Gastrocnemius medialis (tissue), 4 donors: Measurements from ENCODE around the gene SH3BP1. TPM values are rescaled to one million over a fixed set of nuclear protein-coding genes. Genes with fewer than 3 reads are reported as not detected.

ENCODE experiments used
- ATAC-seq, 2 donors: fragments of 150-250 bp; one replicate each; pipeline ENCODE4 v1.9.1; 2016
- DNase-seq, 2 donors: peaks; one replicate each; pipeline ENCODE4 v3.0.0-alpha.2; 2019
- H3K27ac ChIP-seq, 4 donors: fragments of 200-600 bp; sonication (generic); 1 replicate in 1 of 4; 2 replicates in 3 of 4; pipeline ENCODE4 v1.5.1; 2016 to 2018; ENCODE audit warnings: mild to moderate bottlenecking in 2 of 4, moderate library complexity in 1 of 4
- H3K27me3 ChIP-seq, 3 donors: fragments of 200-600 bp; sonication (generic) in 2 of 3; 1 replicate in 1 of 3; 2 replicates in 2 of 3; pipeline versions ENCODE4 v1.5.1 to v1.6.0; 2016 to 2019; ENCODE audit warnings: mild to moderate bottlenecking in 1 of 3, moderate library complexity in 1 of 3
- H3K36me3 ChIP-seq, 2 donors: fragments of 200-600 bp; sonication (generic) in 1 of 2; one replicate each; pipeline ENCODE4 v1.5.1; 2017 to 2018
- H3K4me1 ChIP-seq, 2 donors: fragments of 200-600 bp; sonication (generic) in 1 of 2; one replicate each; pipeline ENCODE4 v1.5.1; 2016 to 2017; ENCODE audit warnings: mild to moderate bottlenecking in 2 of 2
- H3K4me3 ChIP-seq, 4 donors: fragments of 200-600 bp; sonication (generic) in 3 of 4; 1 replicate in 1 of 4; 2 replicates in 3 of 4; pipeline ENCODE4 v1.5.1; 2016 to 2019; ENCODE audit warnings: mild to moderate bottlenecking in 2 of 4
- H3K9me3 ChIP-seq, 3 donors: fragments of 200-600 bp; sonication (generic) in 2 of 3; 1 replicate in 1 of 3; 2 replicates in 2 of 3; pipeline ENCODE4 v1.5.1; 2016 to 2019
- POLR2A ChIP-seq, 2 donors: fragments of 450-650 bp; IDR thresholded peaks; one replicate each; pipeline ENCODE4 v1.6.1; 2017; ENCODE audit warnings: antibody characterized with exemption in 2 of 2, mild to moderate bottlenecking in 2 of 2, moderate library complexity in 2 of 2
- in situ Hi-C, 4 donors: fragments of 200-750 bp; cut with MboI; loops; one replicate each; pipeline versions ENCODE4 v1.15.0 to v1.8.0; 2017; ENCODE audit warnings: low sequenced_read_pairs in 4 of 4
- intact Hi-C: fragments of 100-400 bp; cut with DNase I; formaldehyde crosslinking; loops from one replicate; pipeline ENCODE4 v1.15.1; 2023; ENCODE audit warnings: low total_unique reads
- total RNA-seq, 4 donors: library from RNA; depleted of rRNA; stranded (reverse); fragments of >200 nt; gene quantifications; one replicate each; pipeline versions ENCODE4 v1.1.0 to v1.2.3, GENCODE V29; 2016
- TF ChIP-seq, protein P1 (sequence below), 5 experiments: fragments of 450-650 bp in 3 of 5; fragments of 200-600 bp in 2 of 5; sonication (generic) in 2 of 5; IDR thresholded peaks in 4 of 5; conservative IDR thresholded peaks in 1 of 5; 1 replicate in 4 of 5; 2 replicates in 1 of 5; pipeline ENCODE4 v1.5.1; 2016 to 2019; ENCODE audit warnings: antibody characterized with exemption in 5 of 5, mild to moderate bottlenecking in 3 of 5, moderate library complexity in 3 of 5

SH3BP1 gene
- total RNA-seq, 4 donors from 2014 or later: 1.1 to 1.8 (median 1.6) TPM; not detected in 1

DNA sequence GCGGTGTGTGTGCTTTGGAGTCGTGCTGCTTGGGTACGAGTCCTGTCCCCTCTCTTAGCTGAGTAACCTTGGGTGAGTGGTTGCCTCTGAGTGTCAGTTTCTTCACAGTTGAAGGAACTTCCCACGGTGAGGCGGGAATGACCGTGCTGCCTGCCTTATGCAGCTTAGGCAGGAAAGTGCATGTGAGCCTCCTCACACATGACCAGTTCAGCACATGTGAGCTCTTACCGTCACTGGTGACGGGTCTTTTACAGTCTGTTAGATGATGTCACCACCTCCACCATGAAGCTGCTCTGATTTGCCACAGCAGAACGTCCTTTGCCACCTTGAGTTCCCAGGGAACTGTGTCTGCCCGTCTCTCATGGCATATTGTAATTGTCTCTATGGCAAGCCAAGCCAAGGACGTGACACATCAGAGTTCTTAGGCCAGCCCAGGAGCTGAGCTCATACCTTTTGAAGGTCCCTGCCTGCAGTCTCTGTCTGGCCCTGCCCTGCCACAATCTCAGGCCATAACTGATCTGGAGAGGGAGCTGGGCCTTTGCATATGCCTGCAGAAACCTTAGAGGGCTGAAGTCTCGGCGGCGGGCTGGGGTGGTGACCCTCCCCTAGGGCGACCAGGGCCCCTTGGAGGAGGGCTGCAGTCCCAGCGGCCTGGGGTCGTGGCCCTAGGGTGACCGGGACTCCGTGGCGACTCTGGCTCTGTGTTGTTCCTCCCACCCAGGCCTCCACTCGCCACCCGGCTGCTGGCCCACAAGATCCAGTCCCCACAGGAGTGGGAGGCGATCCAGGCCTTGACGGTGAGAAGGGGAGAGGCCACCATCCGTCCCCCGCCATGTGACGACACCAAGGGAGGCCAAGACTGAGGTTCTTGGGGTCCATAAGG lies 23.0 kb upstream of the SH3BP1 start:
- Histone ChIP-seq H3K36me3 (peaks cover 0 to 69% of the 10 kb centered on the region in 2 donors), H3K4me3 (no peak overlapping the region), H3K27ac (no peak overlapping the region), H3K27me3 (no peaks in the 10 kb centered on the region), H3K9me3 (no peaks in the 10 kb centered on the region), H3K4me1 (peaks cover under 1 to 5% of the 10 kb centered on the region in 2 donors)
- no peak for ATAC-seq
- in situ Hi-C loops (no loop called here), intact Hi-C loops (no loop called here)
- no peak for DNase-seq
- TF ChIP-seq, protein P1, sequence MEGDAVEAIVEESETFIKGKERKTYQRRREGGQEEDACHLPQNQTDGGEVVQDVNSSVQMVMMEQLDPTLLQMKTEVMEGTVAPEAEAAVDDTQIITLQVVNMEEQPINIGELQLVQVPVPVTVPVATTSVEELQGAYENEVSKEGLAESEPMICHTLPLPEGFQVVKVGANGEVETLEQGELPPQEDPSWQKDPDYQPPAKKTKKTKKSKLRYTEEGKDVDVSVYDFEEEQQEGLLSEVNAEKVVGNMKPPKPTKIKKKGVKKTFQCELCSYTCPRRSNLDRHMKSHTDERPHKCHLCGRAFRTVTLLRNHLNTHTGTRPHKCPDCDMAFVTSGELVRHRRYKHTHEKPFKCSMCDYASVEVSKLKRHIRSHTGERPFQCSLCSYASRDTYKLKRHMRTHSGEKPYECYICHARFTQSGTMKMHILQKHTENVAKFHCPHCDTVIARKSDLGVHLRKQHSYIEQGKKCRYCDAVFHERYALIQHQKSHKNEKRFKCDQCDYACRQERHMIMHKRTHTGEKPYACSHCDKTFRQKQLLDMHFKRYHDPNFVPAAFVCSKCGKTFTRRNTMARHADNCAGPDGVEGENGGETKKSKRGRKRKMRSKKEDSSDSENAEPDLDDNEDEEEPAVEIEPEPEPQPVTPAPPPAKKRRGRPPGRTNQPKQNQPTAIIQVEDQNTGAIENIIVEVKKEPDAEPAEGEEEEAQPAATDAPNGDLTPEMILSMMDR (IDR thresholded peaks at IDR 0.05 in 4 of 5, conservative IDR thresholded peaks at IDR 0.05 in 1 of 5): no peak
- no peak for TF ChIP-seq POLR2A (IDR thresholded peaks at IDR 0.05)

DNA sequence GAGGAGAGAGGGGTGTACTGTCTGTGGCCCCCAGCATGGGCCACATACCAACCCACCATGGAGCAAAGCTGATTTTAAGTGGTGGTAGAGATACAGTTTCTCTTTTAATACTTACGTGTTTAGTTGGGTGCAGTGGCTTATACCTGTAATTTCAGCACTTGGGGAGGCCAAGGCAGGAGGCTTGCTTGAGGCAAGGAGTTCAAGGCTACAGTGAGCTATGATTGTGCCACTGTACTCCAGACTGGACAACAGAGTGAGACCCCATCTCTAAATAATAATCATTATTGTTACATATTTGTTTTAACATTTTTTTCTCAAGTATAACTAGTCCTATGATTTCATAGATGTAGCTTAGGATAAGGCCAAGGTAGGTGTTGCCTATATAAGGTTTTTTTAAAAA lies 22.0 kb upstream of the SH3BP1 start:
- H3K27ac ChIP-seq: no peak overlapping the region
- in situ Hi-C loops: no loop called here
- intact Hi-C loops: no loop called here
- ATAC-seq (no peak), DNase-seq (no peak)
- H3K9me3 ChIP-seq: no peaks in the 10 kb centered on the region
- no peak overlapping the region for H3K4me3 ChIP-seq
- no peaks in the 10 kb centered on the region for H3K4me1 ChIP-seq
- TF ChIP-seq, protein P1 (IDR thresholded peaks at IDR 0.05 in 4 of 5, conservative IDR thresholded peaks at IDR 0.05 in 1 of 5): no peak
- TF ChIP-seq POLR2A (IDR thresholded peaks at IDR 0.05): no peak
- no peaks in the 10 kb centered on the region for H3K27me3 ChIP-seq
- H3K36me3 ChIP-seq: peaks cover 0 to 72% of the 10 kb centered on the region in 2 donors

GRCh38 chr22:37618072-37618656 lies 21.3 kb upstream of the SH3BP1 start:
- no peak for TF ChIP-seq POLR2A (IDR thresholded peaks at IDR 0.05)
- TF ChIP-seq, protein P1 (IDR thresholded peaks at IDR 0.05 in 4 of 5, conservative IDR thresholded peaks at IDR 0.05 in 1 of 5): no peak
- Histone ChIP-seq H3K36me3 (peaks cover 0 to 72% of the 10 kb centered on the region in 2 donors), H3K4me1 (no peaks in the 10 kb centered on the region), H3K27me3 (no peaks in the 10 kb centered on the region), H3K4me3 (no peak overlapping the region), H3K27ac (no peak overlapping the region), H3K9me3 (no peaks in the 10 kb centered on the region)
- in situ Hi-C loops: no loop called here
- no peak for ATAC-seq
- DNase-seq: no peak
- intact Hi-C loops: no loop called here

GRCh38 chr22:37618674-37619073 lies 20.8 kb upstream of the SH3BP1 start:
- DNase-seq (no peak), ATAC-seq (no peak)
- Histone ChIP-seq H3K4me1 (no peaks in the 10 kb centered on the region), H3K27ac (no peak overlapping the region), H3K9me3 (no peaks in the 10 kb centered on the region), H3K4me3 (no peak overlapping the region), H3K36me3 (peaks cover 0 to 72% of the 10 kb centered on the region in 2 donors), H3K27me3 (no peaks in the 10 kb centered on the region)
- in situ Hi-C loops (no loop called here), intact Hi-C loops (no loop called here)
- TF ChIP-seq POLR2A (IDR thresholded peaks at IDR 0.05): no peak
- TF ChIP-seq, protein P1 (IDR thresholded peaks at IDR 0.05 in 4 of 5, conservative IDR thresholded peaks at IDR 0.05 in 1 of 5): no peak
